CD14-positive monocyte (primary cell): ENCODE results near the gene PATJ. TPM values are rescaled to one million over a fixed set of nuclear protein-coding genes. Genes with fewer than 3 reads are reported as not detected.

Experiments used
- DNase-seq, 3 donors: peaks; one replicate each; pipeline ENCODE4 v3.0.0-alpha.2; 2011 to 2022
- H2AFZ ChIP-seq: 2 replicates; pipeline ENCODE4 v1.6.0; 2012; ENCODE audit warnings: mild to moderate bottlenecking, low read depth, low read length, inconsistent platforms; ENCODE audit not compliant: insufficient read depth, poor library complexity, severe bottlenecking
- H3K27ac ChIP-seq, 2 donors: 1 replicate in 1 of 2; 2 replicates in 1 of 2; pipeline ENCODE4 v1.5.1; 2012 to 2013; ENCODE audit warnings: low read length in 2 of 2, control low read depth in 1 of 2, inconsistent platforms in 1 of 2, low read depth in 1 of 2, mild to moderate bottlenecking in 1 of 2
- H3K27me3 ChIP-seq, 2 donors: one replicate each; pipeline versions ENCODE4 v1.6.0 to v1.6.1; 2011 to 2013; ENCODE audit warnings: low read length in 2 of 2; ENCODE audit not compliant: control insufficient read depth in 2 of 2, insufficient read depth in 2 of 2
- H3K36me3 ChIP-seq, 2 donors: replicated peaks in 1 of 2; 1 replicate in 1 of 2; 2 replicates in 1 of 2; pipeline versions ENCODE4 v1.5.1 to v1.6.1; 2012 to 2013; ENCODE audit warnings: low read length in 2 of 2, control low read depth in 1 of 2, inconsistent platforms in 1 of 2, mild to moderate bottlenecking in 1 of 2; ENCODE audit not compliant: insufficient read depth in 2 of 2, control insufficient read depth in 1 of 2
- H3K4me1 ChIP-seq, 2 donors: 1 replicate in 1 of 2; 2 replicates in 1 of 2; pipeline versions ENCODE4 v1.5.1 to v1.6.1; 2012 to 2013; ENCODE audit warnings: low read length in 2 of 2, control low read depth in 1 of 2, inconsistent platforms in 1 of 2, mild to moderate bottlenecking in 1 of 2, moderate library complexity in 1 of 2; ENCODE audit not compliant: insufficient read depth in 2 of 2, control insufficient read depth in 1 of 2
- H3K4me2 ChIP-seq: replicated peaks from 2 replicates; pipeline ENCODE3; 2012; ENCODE audit warnings: low read length, moderate library complexity, mild to moderate bottlenecking; ENCODE audit not compliant: poor library complexity, severe bottlenecking; ENCODE audit errors: extremely low read depth
- H3K4me3 ChIP-seq, 3 experiments: fragments of 200-600 bp in 1 of 3; sonication (generic) in 1 of 3; replicated peaks in 1 of 3; 1 replicate in 2 of 3; 2 replicates in 1 of 3; pipeline ENCODE4 v1.5.1; 2011 to 2013; ENCODE audit warnings: low read length in 3 of 3, mild to moderate bottlenecking in 3 of 3, control low read depth in 2 of 3, low read depth in 2 of 3, inconsistent platforms in 1 of 3, moderate library complexity in 1 of 3
- H3K79me2 ChIP-seq: 2 replicates; pipeline ENCODE4 v1.6.0; 2012; ENCODE audit warnings: mild to moderate bottlenecking, control low read depth, inconsistent platforms, low read length, moderate library complexity; ENCODE audit not compliant: insufficient read depth
- H3K9ac ChIP-seq: 2 replicates; pipeline ENCODE4 v1.6.0; 2017; ENCODE audit warnings: low read length, mild to moderate bottlenecking; ENCODE audit not compliant: insufficient read depth, poor library complexity, severe bottlenecking
- H3K9me3 ChIP-seq, 2 donors: replicated peaks in 1 of 2; 1 replicate in 1 of 2; 2 replicates in 1 of 2; pipeline versions ENCODE4 v1.5.1 to v1.6.1; 2012 to 2013; ENCODE audit warnings: low read length in 2 of 2, control low read depth in 1 of 2; ENCODE audit not compliant: control insufficient read depth in 1 of 2, insufficient read depth in 1 of 2
- H4K20me1 ChIP-seq: 2 replicates; pipeline ENCODE4 v1.6.0; 2012; ENCODE audit warnings: mild to moderate bottlenecking, low read length, control low read depth, moderate library complexity; ENCODE audit not compliant: insufficient read depth
- H3K27ac Mint-ChIP-seq, 7 donors: one replicate each; pipeline ENCODE4 v1.8.0; 2020; ENCODE audit warnings: mild to moderate bottlenecking in 7 of 7, mixed read lengths in 7 of 7, moderate library complexity in 6 of 7, inconsistent platforms in 2 of 7
- H3K27me3 Mint-ChIP-seq, 3 donors: one replicate each; pipeline ENCODE4 v1.8.0; 2021 to 2022; ENCODE audit warnings: low read depth in 3 of 3, mild to moderate bottlenecking in 3 of 3, mixed read lengths in 3 of 3, moderate library complexity in 3 of 3, inconsistent platforms in 1 of 3
- H3K36me3 Mint-ChIP-seq, 2 donors: one replicate each; pipeline ENCODE4 v1.8.0; 2020; ENCODE audit warnings: mixed read lengths in 2 of 2, inconsistent platforms in 1 of 2, mild to moderate bottlenecking in 1 of 2
- H3K4me1 Mint-ChIP-seq: one replicate; pipeline ENCODE4 v1.8.0; 2020; ENCODE audit warnings: mild to moderate bottlenecking, mixed read lengths
- H3K4me3 Mint-ChIP-seq, 2 donors: one replicate each; pipeline ENCODE4 v1.8.0; 2020; ENCODE audit warnings: mild to moderate bottlenecking in 2 of 2, mixed read lengths in 2 of 2, moderate library complexity in 1 of 2
- H3K9me3 Mint-ChIP-seq, 7 donors: one replicate each; pipeline ENCODE4 v1.8.0; 2020 to 2022; ENCODE audit warnings: mixed read lengths in 7 of 7, mild to moderate bottlenecking in 6 of 7, moderate library complexity in 6 of 7, inconsistent platforms in 2 of 7
- CTCF ChIP-seq: fragments of 200-600 bp; IDR thresholded peaks from one replicate; pipeline ENCODE4 v1.8.0; 2022; ENCODE audit warnings: antibody characterized with exemption, mild to moderate bottlenecking
- WGBS: methylation state at CpG from one replicate; pipeline ENCODE4 v1.1.5; 2013; ENCODE audit warnings: missing lambda C conversion rate; ENCODE audit not compliant: insufficient coverage; 5-methylcytosine and 5-hydroxymethylcytosine counted together
- intact Hi-C, 2 donors: fragments of 100-400 bp; cut with micrococcal nuclease; formaldehyde crosslinking; loops; one replicate each; pipeline versions ENCODE4 v1.15.0 to v1.15.1; 2023
- polyA plus RNA-seq, 3 donors: library from polyadenylated mRNA; depleted of rRNA in 1 of 3; unstranded in 2 of 3; stranded (reverse) in 1 of 3; fragments of 300-500 nt in 2 of 3; fragments of >200 nt in 1 of 3; fragmentation: Illumina TruSeq in 2 of 3; gene quantifications; 1 replicate in 2 of 3; 2 replicates in 1 of 3; pipeline ENCODE4 v1.2.3, GENCODE V29; 2012 to 2021

The PATJ gene
- polyA plus RNA-seq, 3 donors: 0.01 to 0.23 TPM; not detected in 1

DNA sequence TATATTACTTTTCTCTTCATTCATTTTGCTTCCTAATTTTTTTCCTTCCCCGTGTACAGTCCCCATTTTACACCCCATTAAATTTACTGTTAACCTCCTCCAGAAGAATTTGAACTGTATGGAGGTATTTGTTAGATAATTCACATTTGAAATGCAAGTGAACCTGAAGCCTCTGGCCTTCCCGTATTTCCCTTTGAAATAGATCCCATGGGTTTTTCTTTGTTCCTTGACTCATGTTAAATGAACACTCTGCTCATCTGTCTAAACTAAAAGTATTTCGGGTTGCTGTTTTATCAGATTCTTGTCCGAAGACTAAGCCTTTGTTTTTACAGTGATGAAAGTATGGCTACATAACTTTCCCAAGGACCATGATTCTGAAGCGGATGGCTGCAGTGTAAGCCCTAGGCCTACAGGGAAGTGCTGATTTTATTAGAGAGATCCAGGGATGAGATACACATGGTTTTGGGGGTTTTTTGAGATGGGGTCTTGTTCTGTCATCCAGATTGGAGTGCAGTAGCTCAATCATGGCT is 187.9 kb downstream of the PATJ start:
- intact Hi-C loops: no loop called here
- no peak overlapping the region for H2AFZ ChIP-seq
- Mint-ChIP-seq H3K27ac (no peak overlapping the region), H3K9me3 (no peaks in the 10 kb centered on the region), H3K27me3 (peaks cover 0 to 2% (median 1%) of the 10 kb centered on the region in 3 donors), H3K36me3 (no peaks in the 10 kb centered on the region), H3K4me3 (no peak overlapping the region), H3K4me1 (no peaks in the 10 kb centered on the region)
- H3K4me2 ChIP-seq: no peak overlapping the region
- DNase-seq: no peak
- H3K79me2 ChIP-seq: no peaks in the 10 kb centered on the region
- H4K20me1 ChIP-seq: no peaks in the 10 kb centered on the region
- no peaks in the 10 kb centered on the region for H3K4me1 ChIP-seq
- H3K27ac ChIP-seq: no peak overlapping the region
- 100% methylated on average over 1 of the region's 5 CpGs for WGBS
- no peak overlapping the region for H3K4me3 ChIP-seq
- H3K27me3 ChIP-seq: no peaks in the 10 kb centered on the region
- no peak overlapping the region for H3K9ac ChIP-seq
- H3K9me3 ChIP-seq: no peaks in the 10 kb centered on the region
- H3K36me3 ChIP-seq: no peaks in the 10 kb centered on the region
- no peak for TF ChIP-seq CTCF

GRCh38 chr1:61931587-61932279 is 189.5 kb downstream of the PATJ start:
- Histone ChIP-seq H3K9me3 (no peaks in the 10 kb centered on the region), H3K4me3 (no peak overlapping the region), H4K20me1 (no peaks in the 10 kb centered on the region), H3K4me2 (no peak overlapping the region), H3K36me3 (no peaks in the 10 kb centered on the region), H3K9ac (no peak overlapping the region), H3K27me3 (no peaks in the 10 kb centered on the region), H2AFZ (no peak overlapping the region), H3K4me1 (no peaks in the 10 kb centered on the region), H3K79me2 (no peaks in the 10 kb centered on the region), H3K27ac (no peak overlapping the region)
- H3K36me3 Mint-ChIP-seq: no peaks in the 10 kb centered on the region
- DNase-seq: no peak
- H3K4me1 Mint-ChIP-seq: no peaks in the 10 kb centered on the region
- 100% methylated on average over 2 of the region's 3 CpGs for WGBS
- no peaks in the 10 kb centered on the region for H3K9me3 Mint-ChIP-seq
- TF ChIP-seq CTCF: no peak
- no peak overlapping the region for H3K4me3 Mint-ChIP-seq
- no peak overlapping the region for H3K27ac Mint-ChIP-seq
- H3K27me3 Mint-ChIP-seq: no peaks in the 10 kb centered on the region
- intact Hi-C loops: no loop called here
